GM21825 (cell line): Measurements from ENCODE around the gene GSTM1.
A peak's percentile ranks its signal among the peaks of the same experiment; 100 is the strongest.

Experiments used
- ATAC-seq: cut with Tn5 transposase; IDR thresholded peaks from one replicate; pipeline ENCODE4 v1.9.1; 2021; ENCODE audit warnings: mild to moderate bottlenecking, moderate library complexity; ENCODE audit not compliant: unreplicated experiment

The GSTM1 gene

DNA sequence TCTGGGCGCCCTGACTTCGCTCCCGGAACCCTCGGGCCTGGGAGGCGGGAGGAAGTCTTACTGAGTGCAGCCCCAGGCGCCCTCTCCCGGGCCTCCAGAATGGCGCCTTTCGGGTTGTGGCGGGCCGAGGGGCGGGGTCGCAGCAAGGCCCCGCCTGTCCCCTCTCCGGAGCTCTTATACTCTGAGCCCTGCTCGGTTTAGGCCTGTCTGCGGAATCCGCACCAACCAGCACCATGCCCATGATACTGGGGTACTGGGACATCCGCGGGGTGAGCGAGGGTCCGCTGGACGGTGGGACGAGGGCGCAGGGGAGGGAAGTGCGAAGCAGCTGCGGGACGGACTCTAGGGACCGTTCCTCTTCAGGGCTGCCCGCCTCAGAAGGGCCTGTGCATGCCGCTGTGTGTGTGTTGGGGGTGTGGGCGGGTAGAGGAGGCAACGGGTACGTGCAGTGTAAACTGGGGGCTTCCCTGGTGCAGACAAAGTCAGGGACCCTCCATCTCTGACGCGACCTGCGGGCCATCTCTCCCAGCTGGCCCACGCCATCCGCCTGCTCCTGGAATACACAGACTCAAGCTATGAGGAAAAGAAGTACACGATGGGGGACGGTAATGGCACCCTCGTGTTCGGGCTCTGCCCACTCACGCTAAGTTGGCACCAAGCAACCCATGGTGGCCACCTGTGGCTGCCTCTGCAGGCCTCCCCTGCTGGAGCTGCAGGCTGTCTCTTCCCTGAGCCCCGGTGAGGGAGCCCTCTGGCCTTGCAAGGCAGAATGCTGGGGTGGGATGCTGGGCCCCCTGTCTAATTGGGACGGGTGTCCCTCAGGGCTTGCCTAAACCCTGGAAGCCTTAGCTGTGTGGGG, at the start of gene GSTM1:
Gene GSTM1 (plus strand): TSS at position 177 of the 859 bp plus-strand sequence. CDS start 57 bp downstream, at position 234.
- peak; percentile 98 for ATAC-seq

DNA sequence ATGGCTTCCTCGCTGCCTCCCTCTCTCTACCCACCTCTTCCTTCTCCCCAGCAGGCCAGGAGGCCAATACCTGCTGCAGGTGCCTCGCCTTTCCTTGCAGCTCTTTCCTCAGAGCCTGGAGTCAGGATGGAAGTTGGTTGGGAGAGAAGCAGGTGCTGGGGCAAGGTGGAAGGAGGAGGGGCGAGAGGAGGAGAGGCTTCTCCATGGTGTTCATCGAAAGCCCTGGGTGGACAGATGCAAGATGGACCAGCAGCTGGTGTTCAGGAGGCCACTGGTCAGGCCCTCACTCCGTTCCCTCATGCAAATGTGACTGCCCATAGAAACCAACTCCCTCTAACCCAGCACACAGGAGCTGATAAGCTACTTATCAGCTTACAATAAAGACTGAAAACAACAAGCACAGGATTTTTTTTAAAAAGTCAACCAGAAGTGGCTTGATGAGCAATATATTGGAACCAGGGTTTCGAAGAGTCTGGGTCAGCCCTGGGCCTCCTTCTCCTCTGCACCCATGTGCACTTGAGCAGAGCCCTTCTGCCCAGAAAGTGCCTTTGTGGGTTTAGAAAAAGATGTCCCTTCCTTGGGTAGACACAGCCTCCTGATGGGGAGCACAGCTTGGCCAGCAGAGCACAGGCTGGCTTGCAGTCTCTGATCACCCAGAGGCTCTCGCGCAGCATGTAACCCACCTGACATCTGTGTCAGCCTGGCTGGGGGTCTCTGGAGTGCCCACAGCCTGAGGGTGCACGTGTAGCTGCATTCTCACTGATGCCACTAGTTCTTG, 48.4 kb upstream of the GSTM1 start:
- no peak for ATAC-seq

DNA sequence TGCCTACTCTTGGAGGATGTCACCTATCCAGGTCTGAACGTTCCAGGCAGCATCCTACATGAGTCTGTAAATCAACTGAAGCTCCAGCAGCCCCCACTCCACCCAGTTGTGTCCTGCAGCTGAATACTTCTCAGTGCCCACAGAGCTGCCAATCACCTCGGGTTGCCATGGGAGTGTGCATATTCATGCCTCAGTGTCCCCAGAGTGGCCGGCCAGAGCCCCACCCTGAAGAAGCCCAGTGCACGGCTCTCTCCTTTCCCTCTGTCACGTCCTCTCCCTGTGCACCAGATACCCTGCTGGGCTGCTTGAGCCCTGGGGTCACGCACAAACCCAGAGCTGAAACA, 47.8 kb upstream of the GSTM1 start:
- no peak for ATAC-seq

DNA sequence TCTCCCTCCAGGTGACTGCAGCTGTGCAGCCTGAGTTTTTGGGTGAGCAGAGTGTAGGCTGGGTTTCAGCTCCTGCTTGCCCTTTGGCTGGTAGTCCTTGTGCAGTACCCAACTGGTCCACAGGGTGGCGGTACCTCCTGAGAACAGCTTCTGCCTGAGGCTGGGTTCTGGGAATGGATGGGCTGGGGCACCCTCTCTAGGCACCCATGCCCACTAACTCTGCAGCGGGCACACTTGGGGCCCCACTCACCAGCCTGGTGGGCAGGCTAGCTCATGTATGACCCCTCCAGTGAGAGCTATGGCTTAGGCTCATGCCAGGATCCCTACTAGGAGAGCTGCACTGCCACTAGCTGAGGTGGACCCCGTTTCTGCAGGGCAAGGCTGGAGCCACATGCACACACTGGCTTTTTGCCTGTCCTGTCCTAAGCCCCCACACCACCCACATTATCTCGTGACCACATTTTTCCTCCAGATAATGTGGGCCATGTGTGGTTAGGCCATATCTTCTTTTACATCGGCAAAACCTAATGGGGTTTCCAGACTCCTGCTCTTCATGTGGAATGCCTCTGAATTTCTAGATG, 47.2 kb upstream of the GSTM1 start:
- ATAC-seq = peak; percentile 59

DNA sequence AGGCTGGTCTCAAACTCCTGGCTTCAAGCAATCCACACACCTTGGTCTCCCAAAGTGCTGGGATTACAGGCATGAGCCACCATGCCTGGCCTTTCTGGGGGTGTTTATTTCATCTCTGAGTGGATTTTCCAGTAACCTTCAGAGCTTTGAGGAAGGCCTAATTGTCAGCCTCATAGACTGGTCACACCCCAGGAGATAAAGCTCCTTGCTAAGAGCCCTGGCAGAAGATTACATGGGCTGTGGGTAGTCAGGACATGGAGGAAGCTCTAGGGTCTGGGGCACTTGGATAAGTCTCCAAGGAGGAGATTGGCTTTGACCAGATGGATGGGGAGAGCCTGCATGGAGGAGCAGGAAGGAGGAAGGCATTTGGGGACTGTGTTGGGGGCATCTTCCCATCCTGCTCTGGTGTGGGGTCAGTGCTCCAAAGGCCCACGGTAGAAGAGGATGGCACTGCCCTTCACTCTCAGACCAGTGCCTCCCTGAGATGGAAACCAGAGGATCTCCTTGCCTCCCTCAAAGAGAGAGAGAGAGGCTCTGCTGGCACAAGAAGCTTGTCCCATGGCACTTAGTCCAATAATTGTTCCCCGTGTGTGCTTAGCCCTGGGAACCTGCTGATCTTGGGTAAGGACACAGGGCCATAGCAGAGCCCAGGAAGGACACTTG, 46.4 kb upstream of the GSTM1 start:
- ATAC-seq = no peak

DNA sequence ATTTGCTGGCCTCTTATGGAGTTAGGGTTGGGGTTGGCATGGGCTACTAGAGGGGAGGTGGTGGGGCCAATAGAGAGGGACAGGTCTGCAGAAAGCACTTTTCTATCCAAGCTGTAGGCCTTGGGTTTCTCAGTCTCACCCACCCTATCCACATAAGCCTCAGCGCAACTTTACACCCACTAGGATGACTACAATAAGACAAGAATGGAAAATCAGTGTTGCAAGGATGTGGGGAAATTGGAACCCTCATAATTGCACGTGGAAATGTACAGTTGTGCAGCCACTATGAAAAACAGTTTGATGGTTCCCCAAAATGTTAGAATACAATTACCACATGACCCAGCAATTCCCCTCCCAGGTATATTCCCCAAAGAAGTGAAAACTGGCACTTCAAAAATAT, 45.8 kb upstream of the GSTM1 start:
- no peak for ATAC-seq

DNA sequence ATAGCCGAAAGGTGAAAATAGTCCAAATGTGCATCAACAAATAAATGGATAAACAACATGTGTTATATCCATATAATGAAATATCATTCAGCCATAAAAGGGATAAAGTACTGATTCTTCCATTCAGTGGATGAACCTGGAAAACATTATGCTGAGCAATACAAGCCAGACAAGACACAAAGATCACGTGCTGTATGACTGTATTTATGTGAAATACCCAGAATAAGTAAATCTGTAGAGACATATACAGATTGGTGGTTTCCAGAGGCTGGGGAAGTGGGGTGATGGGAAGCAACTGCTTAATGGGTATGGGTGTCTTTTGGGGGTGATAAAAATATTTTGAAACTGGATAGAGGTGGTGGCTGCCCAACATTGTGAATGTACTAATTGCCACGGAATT, 45.0 kb upstream of the GSTM1 start:
- ATAC-seq = no peak

DNA sequence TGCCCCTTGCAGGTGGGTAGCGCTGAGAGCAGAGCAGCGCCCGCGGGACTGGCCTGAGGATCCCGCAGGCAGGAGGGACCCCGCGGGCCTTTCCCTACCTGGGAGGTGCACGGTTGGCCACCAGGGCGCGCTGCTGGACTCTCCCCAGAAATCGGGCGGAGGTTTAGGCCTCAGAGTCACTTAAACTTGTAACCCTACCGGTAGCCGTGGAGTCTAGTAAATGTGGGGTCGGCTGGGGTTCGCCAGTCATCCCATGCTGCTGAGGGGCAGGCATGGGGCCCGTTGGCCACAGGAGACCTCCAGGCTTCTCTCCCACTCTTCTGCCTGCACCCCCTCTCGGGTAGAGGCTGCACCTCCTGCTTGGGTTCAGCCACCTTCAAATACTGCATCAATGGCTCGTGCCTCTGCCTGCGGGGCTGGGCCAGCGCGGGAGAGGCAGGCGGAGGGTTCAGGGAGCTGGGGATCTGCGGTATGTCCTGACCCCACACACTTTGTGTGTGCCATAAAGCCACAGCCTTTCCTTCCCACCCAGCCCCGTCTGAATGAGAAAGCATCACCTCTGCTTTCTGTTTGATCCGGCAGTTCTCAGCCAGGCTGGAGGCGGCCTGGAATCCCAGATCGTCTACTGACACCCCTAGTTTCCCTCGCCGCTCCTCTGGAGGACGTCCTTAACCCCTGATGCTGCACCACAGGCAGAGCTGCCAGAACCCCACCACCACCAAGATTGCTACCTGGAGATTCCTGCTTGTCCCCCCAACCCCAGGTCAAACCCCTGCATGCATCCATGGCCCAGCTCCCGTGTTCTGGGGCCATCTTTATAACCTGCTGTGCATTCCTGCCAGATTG, 44.0 kb upstream of the GSTM1 start:
- peak; percentile 86 for ATAC-seq

DNA sequence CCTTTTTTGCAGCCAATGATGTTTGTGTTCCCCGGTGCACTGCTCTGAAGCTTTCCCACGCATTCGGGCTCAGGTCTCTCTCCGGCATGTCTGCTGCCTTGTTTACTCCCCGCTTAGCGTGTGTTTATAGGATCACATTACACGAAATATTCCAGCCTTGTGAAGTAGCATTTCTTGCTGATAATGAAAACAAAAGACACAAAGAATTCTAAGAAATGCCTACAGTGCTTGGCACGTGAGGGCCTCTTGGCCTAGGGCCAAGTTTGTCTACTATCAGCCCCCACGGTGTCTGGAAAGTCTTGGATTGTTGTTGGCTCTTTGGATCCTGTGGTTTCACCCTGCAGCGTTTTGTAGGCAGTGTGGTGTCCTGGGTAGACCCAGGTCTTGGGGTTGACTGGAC, 42.9 kb upstream of the GSTM1 start:
- ATAC-seq = no peak

DNA sequence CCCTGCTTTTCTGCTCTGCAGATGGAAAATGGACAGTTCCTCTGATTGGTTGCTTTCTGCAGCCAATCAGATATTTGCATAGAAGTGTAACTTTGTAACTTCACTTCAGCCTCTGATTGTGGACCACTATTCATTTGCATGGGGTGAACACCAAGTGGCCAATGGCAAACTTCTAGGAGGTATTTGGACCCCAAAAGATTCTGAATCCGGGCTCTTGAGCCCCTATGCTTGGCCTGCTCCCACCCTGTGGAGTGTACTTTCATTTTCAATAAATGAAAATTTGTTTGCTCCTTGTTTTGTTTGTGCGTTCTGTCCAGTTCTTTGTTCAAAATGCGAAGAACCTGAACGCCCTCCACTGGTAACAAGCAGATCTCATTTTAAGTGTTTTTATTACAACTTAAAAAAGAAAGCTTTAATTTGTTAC, 38.1 kb upstream of the GSTM1 start:
- no peak for ATAC-seq

DNA sequence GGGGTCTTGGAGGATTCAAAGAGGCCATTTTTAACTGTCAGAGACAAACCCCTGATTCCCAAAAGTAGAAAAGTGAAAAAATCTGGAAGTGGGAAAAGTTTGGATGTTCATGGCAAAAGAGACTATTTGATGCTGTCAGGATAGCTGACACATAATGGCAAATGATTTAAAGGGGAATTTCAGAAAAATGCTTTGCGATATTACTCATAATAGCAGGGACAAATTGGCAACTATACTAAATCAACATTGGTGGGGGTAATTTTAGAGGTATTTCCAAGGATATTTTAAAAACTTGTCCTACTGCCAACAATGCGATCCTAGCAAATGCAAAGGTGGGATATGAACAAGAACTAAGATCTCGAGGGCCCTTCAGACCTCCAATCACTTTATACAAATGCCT, 37.0 kb upstream of the GSTM1 start:
- no peak for ATAC-seq

DNA sequence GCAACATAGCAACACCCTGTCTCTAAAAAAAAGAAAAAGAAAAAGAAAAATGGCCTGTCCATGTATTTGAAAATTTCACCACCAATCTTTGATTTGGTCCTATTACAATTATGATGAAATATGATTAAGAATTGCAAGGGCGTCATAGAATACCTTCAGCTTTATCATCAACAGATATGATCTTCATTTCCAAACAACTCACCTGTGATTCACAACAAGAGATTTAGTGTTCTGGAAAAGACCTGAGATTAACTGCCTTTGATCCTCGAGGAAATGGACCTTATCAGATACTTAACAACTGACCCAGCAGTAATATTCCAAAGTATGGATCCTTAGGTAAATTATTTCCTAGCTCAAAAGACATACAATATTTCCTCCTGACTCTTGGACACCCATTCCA, 35.2 kb upstream of the GSTM1 start:
- ATAC-seq = no peak

DNA sequence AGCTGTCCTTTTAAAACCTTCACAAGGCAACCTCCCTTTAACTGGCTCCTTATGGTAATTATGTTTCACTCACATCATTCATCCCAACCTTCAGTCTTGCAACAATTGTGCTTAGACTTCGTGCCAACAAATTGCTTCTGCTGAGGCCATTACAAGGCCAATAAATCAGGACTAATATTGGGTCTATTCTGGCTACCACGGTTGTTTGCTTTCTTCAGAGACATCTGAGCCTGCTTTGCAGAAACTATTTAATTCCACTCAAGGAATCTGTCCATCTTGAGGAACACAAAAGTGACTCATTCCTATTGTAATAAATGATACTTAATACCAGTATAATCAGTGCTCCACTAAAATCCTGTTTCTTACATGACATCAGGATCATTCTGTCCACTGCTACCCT, 34.3 kb upstream of the GSTM1 start:
- no peak for ATAC-seq

DNA sequence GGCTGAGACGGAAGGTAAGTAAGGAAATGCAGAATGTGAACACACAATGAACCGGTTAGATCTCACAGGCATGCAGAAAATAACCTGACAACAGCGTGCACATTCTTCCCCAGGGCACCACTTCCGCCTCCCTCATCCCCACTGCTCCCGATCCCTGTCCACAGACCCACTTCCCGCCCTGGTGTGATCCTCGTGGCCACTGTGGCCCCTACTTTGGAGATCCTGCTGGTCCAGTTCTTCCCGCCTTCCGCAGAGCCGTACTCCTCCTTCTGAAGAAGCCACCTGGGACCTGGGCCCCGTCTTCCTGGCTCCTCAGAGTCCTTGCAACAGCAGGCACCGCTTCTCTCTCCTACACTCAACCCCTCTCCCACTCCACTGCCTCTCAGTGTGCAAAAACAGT, 33.1 kb upstream of the GSTM1 start:
- ATAC-seq = no peak

DNA sequence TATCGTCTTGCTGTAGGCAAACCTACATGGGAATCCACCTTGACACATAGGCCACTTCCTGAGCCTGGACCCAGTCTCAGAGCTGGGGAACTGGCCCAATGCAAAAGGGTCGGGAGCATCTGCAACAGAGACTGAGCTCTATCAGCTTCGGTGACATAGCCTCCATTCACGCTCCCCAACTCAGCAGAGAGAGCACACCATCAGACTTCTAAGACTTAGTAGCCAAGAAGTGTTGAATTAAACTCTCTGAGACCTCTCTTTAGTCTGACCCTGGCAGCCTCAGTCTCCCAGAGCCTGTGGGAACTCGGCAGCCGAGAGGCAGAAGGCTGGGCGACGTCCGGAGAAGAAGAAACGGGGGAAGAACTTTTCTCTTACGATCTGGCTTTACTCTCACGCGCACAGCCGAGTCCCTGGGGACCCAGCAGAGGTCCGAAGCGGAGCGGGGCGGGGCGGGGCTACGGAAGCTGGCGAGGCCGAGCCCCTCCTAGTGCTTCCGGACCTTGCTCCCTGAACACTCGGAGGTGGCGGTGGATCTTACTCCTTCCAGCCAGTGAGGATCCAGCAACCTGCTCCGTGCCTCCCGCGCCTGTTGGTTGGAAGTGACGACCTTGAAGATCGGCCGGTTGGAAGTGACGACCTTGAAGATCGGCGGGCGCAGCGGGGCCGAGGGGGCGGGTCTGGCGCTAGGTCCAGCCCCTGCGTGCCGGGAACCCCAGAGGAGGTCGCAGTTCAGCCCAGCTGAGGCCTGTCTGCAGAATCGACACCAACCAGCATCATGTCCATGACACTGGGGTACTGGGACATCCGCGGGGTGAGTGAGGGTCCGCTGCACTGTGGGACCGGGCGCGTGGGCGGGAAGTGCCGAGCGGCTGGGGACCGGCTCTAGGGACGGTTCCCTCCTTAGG, 31.8 kb upstream of the GSTM1 start, which contains the start of gene GSTM4:
Gene GSTM4 (plus strand): TSS at position 485 of the 905 bp plus-strand sequence. CDS start 291 bp downstream, at position 776.
- ATAC-seq = peak; percentile 91

DNA sequence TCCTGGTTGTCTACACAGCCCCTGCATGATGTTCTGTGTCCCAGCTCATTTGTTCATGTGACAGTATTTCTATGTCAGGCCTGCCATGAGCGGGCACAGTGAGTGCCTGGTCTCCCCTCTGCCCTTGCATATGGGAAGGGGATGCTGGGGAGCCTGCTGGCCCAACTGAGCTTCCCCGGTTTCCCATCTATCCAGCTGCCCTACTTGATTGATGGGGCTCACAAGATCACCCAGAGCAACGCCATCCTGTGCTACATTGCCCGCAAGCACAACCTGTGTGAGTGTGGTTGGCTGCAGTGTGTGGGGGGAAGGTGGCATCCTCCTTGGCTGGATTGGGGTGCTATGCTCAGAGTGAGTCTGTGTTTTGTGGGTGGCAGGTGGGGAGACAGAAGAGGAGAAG, 30.2 kb upstream of the GSTM1 start:
- no peak for ATAC-seq

DNA sequence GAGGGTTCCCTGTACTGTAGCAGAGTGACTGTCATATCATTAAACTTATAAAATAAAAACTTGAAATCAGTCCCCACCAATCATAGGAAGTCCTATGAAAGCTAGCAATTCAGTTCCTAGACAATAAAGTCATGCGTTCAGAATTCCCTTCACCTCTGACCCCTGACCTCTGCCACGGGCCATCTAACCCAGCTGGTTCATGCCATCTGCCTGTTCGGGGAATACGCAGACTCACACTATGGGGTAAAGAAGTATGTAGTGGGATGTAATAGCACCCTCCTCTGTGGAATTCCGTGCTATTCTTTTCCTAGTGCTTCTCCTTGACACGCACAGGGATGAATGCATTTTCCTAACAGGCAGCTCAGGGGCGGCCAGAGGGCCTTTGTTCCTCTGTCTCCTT, 29.6 kb upstream of the GSTM1 start:
- ATAC-seq = no peak

DNA sequence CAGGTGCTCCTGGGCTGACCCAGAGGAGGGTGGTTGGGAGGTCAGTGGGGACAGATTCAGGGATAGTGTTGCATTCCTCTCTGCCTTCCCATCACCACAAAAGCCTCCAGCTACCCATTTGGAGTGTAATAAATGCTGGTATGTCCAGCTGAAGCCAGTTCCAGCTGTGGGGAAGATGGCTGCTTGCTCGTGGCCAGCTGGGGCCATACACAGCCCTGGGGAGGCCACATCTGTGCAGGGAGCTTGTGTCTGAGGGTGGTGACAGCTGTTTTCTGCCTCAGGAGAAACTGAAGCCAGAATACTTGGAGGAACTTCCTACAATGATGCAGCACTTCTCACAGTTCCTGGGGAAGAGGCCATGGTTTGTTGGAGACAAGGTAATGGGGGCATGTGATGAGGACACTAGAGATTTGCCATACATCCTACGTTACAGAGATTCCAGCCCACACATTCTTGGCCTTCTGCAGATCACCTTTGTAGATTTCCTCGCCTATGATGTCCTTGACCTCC, 29.0 kb upstream of the GSTM1 start:
- no peak for ATAC-seq

DNA sequence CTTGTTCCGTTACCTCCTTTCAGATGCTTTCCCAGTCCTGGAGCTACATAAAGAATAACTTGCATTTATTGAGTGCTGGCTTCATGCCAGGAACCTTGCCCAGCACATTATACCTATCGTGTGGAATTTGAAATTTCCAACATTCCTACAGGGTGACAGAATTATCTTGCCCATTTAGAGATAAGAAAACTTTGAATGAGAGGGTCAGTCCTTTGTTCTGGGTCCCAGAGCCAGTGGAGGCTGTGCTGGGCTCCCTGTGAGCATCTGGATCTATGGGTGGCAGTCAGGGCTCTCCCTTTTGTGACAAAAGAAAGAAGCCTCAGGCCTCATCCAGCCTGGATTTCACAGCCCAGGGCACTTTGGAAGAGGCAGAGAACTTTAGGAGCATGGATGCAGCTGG, 28.5 kb upstream of the GSTM1 start:
- no peak for ATAC-seq
